K562 (cell line): ENCODE data around the gene CLCC1. TPM values are rescaled to one million over a fixed set of nuclear protein-coding genes. Genes with fewer than 3 reads are reported as not detected.

Experiments
- ATAC-seq: fragments of 200-7000 bp; cut with Tn5 transposase; 3 replicates; pipeline ENCODE4 v1.9.1; 2020; ENCODE audit warnings: moderate library complexity
- BruUV-seq: library from RNA; stranded (reverse); fragments of 400-500 nt; replicated peaks from 2 replicates; lab custom pipeline; 2021; lab: Mats Ljungman, UMichigan
- CTCF ChIA-PET: fragments of 300-600 bp; formaldehyde crosslinking; extraction: SDS; loops from one replicate; lab custom pipeline; 2021; ENCODE audit warnings: low intra/inter-chr PET ratio; lab: Yijun Ruan, JAX
- POLR2A ChIA-PET: fragments of 300-600, 350-650 bp; sonication (Branson Sonifier 250); formaldehyde crosslinking; extraction: SDS; loops from one replicate; lab custom pipeline; 2021; ENCODE audit warnings: antibody characterized with exemption, inconsistent platforms; lab: Yijun Ruan, JAX
- DNase-seq, 4 experiments: peaks; one replicate each; pipeline versions ENCODE4 v3.0.0 to v3.0.0-alpha.2; 2011 to 2018; ENCODE audit warnings: low spot score in 3 of 4, mixed read lengths in 3 of 4; ENCODE audit errors: extremely low read depth in 1 of 4
- FAIRE-seq: peaks from 2 replicates; lab custom pipeline; 2011; peaks lifted over from hg19 to GRCh38; lab: Jason Lieb, UNC
- H2AFZ ChIP-seq: 2 replicates; pipeline ENCODE4 v1.6.0; 2011; ENCODE audit warnings: low read depth, low read length, control low read depth, inconsistent platforms
- H3K27ac ChIP-seq: fragments of 200-600 bp; 3 replicates; pipeline ENCODE4 v1.8.0; 2011; ENCODE audit warnings: low read depth, mild to moderate bottlenecking, control low read depth, inconsistent platforms, low read length, moderate library complexity, mixed read lengths; ENCODE audit errors: extremely low read depth
- H3K27me3 ChIP-seq, 2 experiments: fragments of 300-600 bp in 1 of 2; 2 replicates in 1 of 2; 3 replicates in 1 of 2; pipeline versions ENCODE4 v1.6.0 to v1.8.0; 2011; ENCODE audit warnings: inconsistent platforms in 2 of 2, low read length in 2 of 2, mild to moderate bottlenecking in 1 of 2, mixed read lengths in 1 of 2, moderate library complexity in 1 of 2; ENCODE audit not compliant: control insufficient read depth in 2 of 2, insufficient read depth in 2 of 2
- H3K36me3 ChIP-seq: fragments of 300-600 bp; 3 replicates; pipeline ENCODE4 v1.8.0; 2011; ENCODE audit warnings: mild to moderate bottlenecking, low read length, inconsistent platforms; ENCODE audit not compliant: control insufficient read depth, insufficient read depth
- H3K4me1 ChIP-seq, 2 experiments: fragments of 200-600 bp in 1 of 2; replicated peaks in 1 of 2; 2 replicates in 1 of 2; 3 replicates in 1 of 2; pipeline versions ENCODE4 v1.5.1 to v1.8.0; 2011; ENCODE audit warnings: inconsistent platforms in 2 of 2, low read length in 2 of 2, mild to moderate bottlenecking in 1 of 2, mixed read lengths in 1 of 2, moderate library complexity in 1 of 2; ENCODE audit not compliant: control insufficient read depth in 2 of 2, insufficient read depth in 2 of 2
- H3K4me2 ChIP-seq: 2 replicates; pipeline ENCODE4 v1.6.1; 2011; ENCODE audit warnings: low read length, control low read depth, inconsistent platforms, mixed read lengths; ENCODE audit not compliant: insufficient read depth
- H3K4me3 ChIP-seq: fragments of 200-600 bp; sonication (generic), shearing (Covaris generic); 2 replicates; pipeline ENCODE4 v1.5.1; 2016; ENCODE audit warnings: control low read depth, inconsistent platforms
- H3K79me2 ChIP-seq: fragments of 200-600 bp; 3 replicates; pipeline ENCODE4 v1.8.0; 2011; ENCODE audit warnings: low read length, inconsistent platforms; ENCODE audit not compliant: control insufficient read depth, insufficient read depth
- H3K9ac ChIP-seq, 2 experiments: 2 replicates each; pipeline versions ENCODE4 v1.6.0 to v1.6.1; 2011; ENCODE audit warnings: low read depth in 2 of 2, low read length in 2 of 2, control low read depth in 1 of 2, inconsistent platforms in 1 of 2, mild to moderate bottlenecking in 1 of 2, mixed read lengths in 1 of 2; ENCODE audit not compliant: insufficient read depth in 1 of 2
- H3K9me1 ChIP-seq: one replicate; pipeline ENCODE4 v1.6.0; 2011; ENCODE audit warnings: inconsistent platforms, mild to moderate bottlenecking, low read length, moderate library complexity; ENCODE audit not compliant: control insufficient read depth, insufficient read depth
- H3K9me3 ChIP-seq: replicated peaks from 2 replicates; pipeline ENCODE4 v1.5.1; 2011; ENCODE audit warnings: low read depth, low read length, inconsistent platforms; ENCODE audit not compliant: control insufficient read depth, insufficient read depth
- H4K20me1 ChIP-seq: replicated peaks from 2 replicates; pipeline ENCODE4 v1.6.1; 2011; ENCODE audit warnings: low read length, inconsistent platforms, mixed read lengths; ENCODE audit not compliant: control insufficient read depth, insufficient read depth
- PHF21A ChIP-seq: fragments of 450-650 bp; IDR thresholded peaks from 2 replicates; pipeline ENCODE4 v1.6.1; 2017; ENCODE audit warnings: low read depth, borderline replicate concordance
- PYGO2 ChIP-seq: fragments of 450-650 bp; IDR thresholded peaks from 2 replicates; pipeline ENCODE4 v1.6.1; 2016; ENCODE audit warnings: mild to moderate bottlenecking, missing genetic modification characterization, moderate library complexity, missing compliant biosample characterization
- STAT6 ChIP-seq: sonication (generic); formaldehyde crosslinking; IDR thresholded peaks from 2 replicates; pipeline ENCODE4 v1.8.1; 2023; ENCODE audit warnings: mild to moderate bottlenecking, missing genetic modification reagents
- WGBS: fragments of 100-300 bp; shearing (Covaris generic); methylation state at CpG from one replicate; pipeline ENCODE4 v1.1.6; 2016; ENCODE audit warnings: low coverage, mixed read lengths; ENCODE audit not compliant: insufficient coverage; ENCODE audit errors: missing lambda C conversion rate; 5-methylcytosine and 5-hydroxymethylcytosine counted together
- in situ Hi-C: fragments of 300-500 bp; cut with MboI; formaldehyde crosslinking; loops from 4 replicates; pipeline ENCODE4 v1.15.0; 2018; ENCODE audit warnings: inconsistent platforms, mixed read lengths
- intact Hi-C: fragments of 100-400 bp; cut with micrococcal nuclease; formaldehyde crosslinking; loops from 2 replicates; pipeline ENCODE4 v1.14.2; 2022
- polyA plus RNA-seq, 8 experiments: library from polyadenylated mRNA; depleted of rRNA in 4 of 8; stranded (reverse) in 5 of 8; unstranded in 3 of 8; fragments of >200 nt; fragmentation: Nextera tagmentation in 2 of 8; fragmentation: Illumina TruSeq in 1 of 8; extraction: Ambion mirVana in 2 of 8; extraction: Trizol in 1 of 8; gene quantifications; 2 replicates each; pipeline versions ENCODE4 v1.2.1 to v1.2.3, GENCODE V29; 2011 to 2014; ENCODE audit warnings: inconsistent platforms in 1 of 8, missing spikeins in 1 of 8
- total RNA-seq, 7 experiments: library from RNA; depleted of rRNA in 6 of 7; stranded (reverse); fragments of >200 nt in 6 of 7; fragmentation: Illumina TruSeq in 2 of 7; extraction: Trizol in 2 of 7; gene quantifications; 2 replicates each; pipeline versions ENCODE4 v1.2.1 to v1.2.3, GENCODE V29; 2011 to 2021; ENCODE audit warnings: low replicate concordance in 1 of 7
- TF ChIP-seq, protein P1 (sequence below): sonication (generic); formaldehyde crosslinking; IDR thresholded peaks from 2 replicates; pipeline ENCODE4 v1.8.1; 2023; ENCODE audit warnings: mild to moderate bottlenecking, missing genetic modification reagents

CLCC1 gene
- total and polyA plus RNA-seq, 9 of the 15 experiments (the other 6 are each of a cell fraction or from before 2014, with no cell fraction given), result 28.8 to 63.4 (median 40.4) TPM

DNA sequence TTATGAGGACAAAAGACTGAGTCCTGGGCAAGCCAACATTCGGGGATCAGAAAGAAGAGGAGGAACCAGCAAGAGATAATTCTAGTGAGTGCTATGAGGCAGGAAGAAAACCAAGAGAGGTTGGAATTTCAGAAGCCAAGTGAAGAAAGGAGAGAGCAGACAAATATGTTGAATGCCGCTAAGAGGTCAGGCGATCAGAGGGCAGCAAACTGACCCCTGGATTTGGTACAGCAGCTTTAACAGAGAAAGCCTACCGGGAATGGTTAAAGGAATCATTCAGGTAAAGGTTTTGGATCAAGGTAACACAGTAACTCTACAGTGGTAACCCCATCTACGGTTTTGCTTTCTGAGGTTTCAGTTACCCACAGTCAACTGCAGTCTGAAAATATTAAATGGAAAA lies 5.4 kb downstream of the CLCC1 start:
- no peak for TF ChIP-seq STAT6
- no peak for TF ChIP-seq PHF21A
- no peak for TF ChIP-seq PYGO2
- TF ChIP-seq, protein P1, sequence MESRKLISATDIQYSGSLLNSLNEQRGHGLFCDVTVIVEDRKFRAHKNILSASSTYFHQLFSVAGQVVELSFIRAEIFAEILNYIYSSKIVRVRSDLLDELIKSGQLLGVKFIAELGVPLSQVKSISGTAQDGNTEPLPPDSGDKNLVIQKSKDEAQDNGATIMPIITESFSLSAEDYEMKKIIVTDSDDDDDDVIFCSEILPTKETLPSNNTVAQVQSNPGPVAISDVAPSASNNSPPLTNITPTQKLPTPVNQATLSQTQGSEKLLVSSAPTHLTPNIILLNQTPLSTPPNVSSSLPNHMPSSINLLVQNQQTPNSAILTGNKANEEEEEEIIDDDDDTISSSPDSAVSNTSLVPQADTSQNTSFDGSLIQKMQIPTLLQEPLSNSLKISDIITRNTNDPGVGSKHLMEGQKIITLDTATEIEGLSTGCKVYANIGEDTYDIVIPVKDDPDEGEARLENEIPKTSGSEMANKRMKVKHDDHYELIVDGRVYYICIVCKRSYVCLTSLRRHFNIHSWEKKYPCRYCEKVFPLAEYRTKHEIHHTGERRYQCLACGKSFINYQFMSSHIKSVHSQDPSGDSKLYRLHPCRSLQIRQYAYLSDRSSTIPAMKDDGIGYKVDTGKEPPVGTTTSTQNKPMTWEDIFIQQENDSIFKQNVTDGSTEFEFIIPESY, result 0 out of 2 replicates have a peak, but pooled peaks have one; percentile 15
- intact Hi-C loops, result no loop called here
- BruUV-seq, result no TSS peak
- CTCF ChIA-PET, result no interaction called here
- FAIRE-seq (no peak), DNase-seq (no peak), ATAC-seq (no peak)
- H3K36me3 ChIP-seq, result peaks cover 65% of the 10 kb centered on the region
- no peaks in the 10 kb centered on the region for H3K9me1 ChIP-seq
- no peak overlapping the region for H3K9ac ChIP-seq
- H3K4me1 ChIP-seq, result peaks cover 18 to 20% of the 10 kb centered on the region in 2 experiments
- H3K27me3 ChIP-seq, result no peaks in the 10 kb centered on the region
- no peaks in the 10 kb centered on the region for H3K9me3 ChIP-seq
- POLR2A ChIA-PET, result interaction anchor here (1.0 to 4.7 kb wide), 2 partner anchors 10 to 14 kb away, joined by 3 to 20 read pairs; no protein-coding TSS in a partner anchor
- H2AFZ ChIP-seq, result no peak overlapping the region
- no peak overlapping the region for H3K27ac ChIP-seq
- WGBS, result 85% methylated on average over 5 of the region's 5 CpGs
- H3K4me2 ChIP-seq, result no peak overlapping the region
- H4K20me1 ChIP-seq, result peaks cover 36% of the 10 kb centered on the region
- peaks cover 98% of the 10 kb centered on the region for H3K79me2 ChIP-seq
- no peak overlapping the region for H3K4me3 ChIP-seq
- in situ Hi-C loops, result no loop called here
